HepG2 (cell line): ENCODE results near the gene DPM1. TPM values are rescaled to one million over a fixed set of nuclear protein-coding genes. Genes with fewer than 3 reads are reported as not detected.

ENCODE experiments used
- ATAC-seq: fragments of 200-7000 bp; cut with Tn5 transposase; 3 replicates; pipeline ENCODE4 v1.9.1; 2020; ENCODE audit warnings: mild to moderate bottlenecking, moderate library complexity
- BruUV-seq: library from RNA; stranded (reverse); fragments of 400-500 nt; replicated peaks from 2 replicates; lab custom pipeline; 2021; lab: Mats Ljungman, UMichigan
- CTCF ChIA-PET: fragments of 300-600 bp; formaldehyde crosslinking; extraction: SDS; loops from one replicate; lab custom pipeline; 2021; ENCODE audit warnings: low total read pairs, inconsistent platforms, low intra/inter-chr PET ratio; lab: Yijun Ruan, JAX
- POLR2A ChIA-PET: fragments of 350-600 bp; sonication (Branson Sonifier 250); formaldehyde crosslinking; loops from one replicate; lab custom pipeline; 2020; ENCODE audit warnings: antibody characterized with exemption, inconsistent platforms; lab: Yijun Ruan, JAX
- DNase-seq: peaks from one replicate; pipeline ENCODE4 v3.0.0-alpha.2; 2015; ENCODE audit warnings: low spot score
- FAIRE-seq: peaks from 3 replicates; lab custom pipeline; 2011; peaks lifted over from hg19 to GRCh38; lab: Jason Lieb, UNC
- H2AFZ ChIP-seq: one replicate; pipeline ENCODE4 v1.6.1; 2011; ENCODE audit warnings: low read length, inconsistent platforms
- H3K27ac ChIP-seq: fragments of 300-600 bp; 3 replicates; pipeline ENCODE4 v1.8.0; 2011; ENCODE audit warnings: mixed run types, mild to moderate bottlenecking, mixed read lengths, low read length, inconsistent platforms; ENCODE audit not compliant: insufficient read depth; ENCODE audit errors: extremely low read length
- H3K27me3 ChIP-seq, 2 experiments: fragments of 200-600 bp in 1 of 2; 2 replicates in 1 of 2; 3 replicates in 1 of 2; pipeline versions ENCODE4 v1.6.0 to v1.8.0; 2011; ENCODE audit warnings: low read length in 2 of 2, mild to moderate bottlenecking in 2 of 2, moderate library complexity in 2 of 2, inconsistent platforms in 1 of 2; ENCODE audit not compliant: insufficient read depth in 2 of 2, control insufficient read depth in 1 of 2
- H3K36me3 ChIP-seq, 2 experiments: fragments of 200-600 bp in 1 of 2; replicated peaks in 1 of 2; 2 replicates in 1 of 2; 3 replicates in 1 of 2; pipeline versions ENCODE4 v1.5.1 to v1.8.0; 2011; ENCODE audit warnings: low read length in 2 of 2, inconsistent platforms in 1 of 2; ENCODE audit not compliant: insufficient read depth in 2 of 2, control insufficient read depth in 1 of 2
- H3K4me1 ChIP-seq: 2 replicates; pipeline ENCODE4 v1.5.1; 2012; ENCODE audit warnings: low read length, inconsistent platforms; ENCODE audit not compliant: insufficient read depth
- H3K4me2 ChIP-seq: 2 replicates; pipeline ENCODE4 v1.6.0; 2011; ENCODE audit warnings: low read depth, low read length, inconsistent platforms
- H3K4me3 ChIP-seq, 3 experiments: fragments of 200-600 bp in 1 of 3; sonication (generic), shearing (Covaris generic) in 1 of 3; replicated peaks in 1 of 3; 2 replicates each; pipeline ENCODE4 v1.5.1; 2011 to 2016; ENCODE audit warnings: low read length in 3 of 3, inconsistent platforms in 2 of 3, low read depth in 2 of 3, mild to moderate bottlenecking in 2 of 3, control low read depth in 1 of 3, mixed read lengths in 1 of 3; ENCODE audit not compliant: insufficient read depth in 1 of 3
- H3K79me2 ChIP-seq: one replicate; pipeline ENCODE4 v1.6.1; 2011; ENCODE audit warnings: low read length, inconsistent platforms; ENCODE audit not compliant: insufficient read depth
- H3K9ac ChIP-seq: 2 replicates; pipeline ENCODE4 v1.6.0; 2011; ENCODE audit warnings: mild to moderate bottlenecking, low read depth, low read length, inconsistent platforms; ENCODE audit not compliant: insufficient read depth
- H3K9me3 ChIP-seq: 2 replicates; pipeline ENCODE4 v1.5.1; 2012; ENCODE audit warnings: mild to moderate bottlenecking, low read length
- H4K20me1 ChIP-seq: 2 replicates; pipeline ENCODE4 v1.6.0; 2011; ENCODE audit warnings: inconsistent platforms, mild to moderate bottlenecking, low read length, moderate library complexity; ENCODE audit not compliant: insufficient read depth
- ATM ChIP-seq: fragments of 450-650 bp; IDR thresholded peaks from 2 replicates; pipeline ENCODE4 v1.7.1; 2017; ENCODE audit warnings: mild to moderate bottlenecking, borderline replicate concordance
- CHCHD3 ChIP-seq: sonication (generic); formaldehyde crosslinking; IDR thresholded peaks from 2 replicates; pipeline ENCODE4 v1.8.0; 2022; ENCODE audit warnings: mild to moderate bottlenecking, missing genetic modification reagents, moderate library complexity
- CTCF ChIP-seq: sonication (generic); formaldehyde crosslinking; IDR thresholded peaks from 2 replicates; pipeline ENCODE4 v1.5.0; 2020; ENCODE audit warnings: mild to moderate bottlenecking, missing genetic modification reagents, moderate library complexity
- JUNB ChIP-seq: sonication (generic); formaldehyde crosslinking; IDR thresholded peaks from 2 replicates; pipeline ENCODE4 v1.8.0; 2022; ENCODE audit warnings: missing genetic modification reagents, mild to moderate bottlenecking, borderline replicate concordance
- KLF13 ChIP-seq: sonication (generic); formaldehyde crosslinking; IDR thresholded peaks from 2 replicates; pipeline ENCODE4 v1.4.0; 2020; ENCODE audit warnings: mild to moderate bottlenecking, missing genetic modification reagents
- RAD21 ChIP-seq: fragments of 450-650 bp; formaldehyde crosslinking; IDR thresholded peaks from 2 replicates; pipeline ENCODE4 v1.5.0; 2020; ENCODE audit warnings: mild to moderate bottlenecking
- RERE ChIP-seq: IDR thresholded peaks from 2 replicates; pipeline ENCODE4 v1.6.1; 2016; ENCODE audit warnings: low read depth, missing genetic modification reagents, missing compliant biosample characterization
- SAFB2 ChIP-seq: sonication (generic); formaldehyde crosslinking; IDR thresholded peaks from 2 replicates; pipeline ENCODE4 v1.5.1; 2020; ENCODE audit warnings: missing genetic modification reagents, low read depth, mild to moderate bottlenecking, borderline replicate concordance
- TP53 ChIP-seq: sonication (generic); formaldehyde crosslinking; conservative IDR thresholded peaks from 2 replicates; pipeline ENCODE4 v1.4.0; 2020; ENCODE audit warnings: missing genetic modification reagents
- ZEB1 ChIP-seq: IDR thresholded peaks from 2 replicates; pipeline ENCODE4 v1.6.1; 2012; ENCODE audit warnings: mild to moderate bottlenecking, low read depth, inconsistent platforms; ENCODE audit not compliant: insufficient replicate concordance
- ZFP36L2 ChIP-seq: sonication (generic); formaldehyde crosslinking; IDR thresholded peaks from 2 replicates; pipeline ENCODE4 v1.4.0; 2020; ENCODE audit warnings: missing genetic modification reagents
- ZNF251 ChIP-seq: sonication (generic); formaldehyde crosslinking; IDR thresholded peaks from 2 replicates; pipeline ENCODE4 v1.9.0; 2021; ENCODE audit warnings: mild to moderate bottlenecking, missing genetic modification reagents
- ZNF280D ChIP-seq: sonication (generic); formaldehyde crosslinking; IDR thresholded peaks from 2 replicates; pipeline ENCODE4 v1.5.1; 2020; ENCODE audit warnings: mild to moderate bottlenecking, missing genetic modification reagents
- WGBS: methylation state at CpG from one replicate; pipeline ENCODE4 v1.1.6; 2017; ENCODE audit warnings: low lambda C conversion rate; 5-methylcytosine and 5-hydroxymethylcytosine counted together
- in situ Hi-C: cut with HindIII; loops from 2 replicates; pipeline ENCODE4 v1.10.0; 2017; ENCODE audit warnings: low pct_unique_long_range_greater_than_20kb; ENCODE audit not compliant: extremely low pct_ligation_motif_present
- intact Hi-C: fragments of 100-400 bp; cut with micrococcal nuclease; formaldehyde crosslinking; loops from one replicate; pipeline ENCODE4 v1.10.0; 2022; ENCODE audit not compliant: unreplicated experiment
- polyA plus RNA-seq, 8 experiments: library from polyadenylated mRNA; depleted of rRNA in 3 of 8; stranded (reverse) in 7 of 8; unstranded in 1 of 8; fragments of >200 nt; fragmentation: Illumina TruSeq in 4 of 8; extraction: Trizol in 4 of 8; gene quantifications; 2 replicates each; pipeline versions ENCODE4 v1.2.1 to v1.2.3, GENCODE V29; 2011 to 2016; ENCODE audit warnings: low read depth in 4 of 8, missing spikeins in 1 of 8, mixed read lengths in 1 of 8; ENCODE audit not compliant: insufficient read depth in 1 of 8
- total RNA-seq, 5 experiments: library from RNA; depleted of rRNA; stranded (reverse); fragments of >200 nt; fragmentation: Illumina TruSeq; extraction: Trizol; gene quantifications; 2 replicates each; pipeline ENCODE4 v1.2.3, GENCODE V29; 2016; ENCODE audit warnings: low read depth in 1 of 5

The DPM1 gene
- total and polyA plus RNA-seq, 2 of the 13 experiments (the other 11 are each of a cell fraction or from before 2014, with no cell fraction given) = 83.2 to 161 TPM

- Histone ChIP-seq H3K27ac (peak within 1 kb of the TSS; percentile 78), H3K9me3 (no peaks in the 10 kb centered on the region), H3K27me3 (no peaks in the 10 kb centered on the region), H3K4me2 (peak within 1 kb of the TSS; percentile 48), H3K9ac (peak within 1 kb of the TSS; percentile 89), H3K79me2 (peaks cover 39% of the 10 kb centered on the region), H2AFZ (no peak within 1 kb of the TSS), H3K36me3 (peaks cover 13 to 48% of the 10 kb centered on the region in 2 experiments), H4K20me1 (peaks cover 28% of the 10 kb centered on the region), H3K4me3 (peak within 1 kb of the TSS; percentile 82 to 97 (median 96)), H3K4me1 (peaks cover 29% of the 10 kb centered on the region)
- ChIA-PET POLR2A (interaction anchor here (0.6 to 4.3 kb wide), 14 partner anchors 9 to 142 kb away, joined by 3 to 87 read pairs (median 6); partner anchors contain the start of genes BCAS4, DPM1 and MOCS3), CTCF (interaction anchor here (1.2 to 4.7 kb wide), 2 partner anchors 113 to 137 kb away, joined by 3 to 62 read pairs; partner anchors contain the start of gene BCAS4)
- intact Hi-C loops = no loop called here
- ATAC-seq (peak; percentile 66), FAIRE-seq (no peak), DNase-seq (peak; percentile 88)
- in situ Hi-C loops = loop anchor here (10.0 kb wide), 1 partner anchor 137 kb away; the partner anchor contains the start of gene BCAS4
- 65% methylated on average over 53 of the region's 58 CpGs for WGBS
- no TSS peak for BruUV-seq
- TF ChIP-seq RERE (CRISPR knock-in tag) = no peak
- peak; percentile 63 for TF ChIP-seq CTCF (CRISPR knock-in tag)
- TF ChIP-seq CHCHD3 (CRISPR knock-in tag) = peak; percentile 63; the same call in 1 of the 2 replicates
- TF ChIP-seq ZNF251 (CRISPR knock-in tag) = no peak
- no peak for TF ChIP-seq ZEB1
- peak; percentile 31 for TF ChIP-seq RAD21 (CRISPR knock-in tag)
- TF ChIP-seq JUNB (CRISPR knock-in tag) = no peak
- TF ChIP-seq TP53 (CRISPR knock-in tag) = no peak
- no peak for TF ChIP-seq KLF13 (CRISPR knock-in tag)
- TF ChIP-seq SAFB2 (CRISPR knock-in tag) = no peak
- no peak for TF ChIP-seq ATM
- no peak for TF ChIP-seq ZNF280D (CRISPR knock-in tag)
- TF ChIP-seq ZFP36L2 (CRISPR knock-in tag) = no peak
These were observed 26.9 kb downstream of the DPM1 start, which contains the start of gene ADNP for GRCh38 chr20:50931306-50932015. Gene ADNP, minus strand, starts transcription at chr20:50931437. Its CDS starts 27,441 bp downstream, at chr20:50903996.
